ENCODE data around the gene RYR2.

Gene RYR2

GRCh38 chr1:237756304-237756967 lies 714.5 kb downstream of the RYR2 start:
- no peak for DNase-seq

- DNase-seq, result no peak
These were observed 717.4 kb downstream of the RYR2 start for GRCh38 chr1:237759377-237759776.

- no peak for DNase-seq
These were observed 719.0 kb downstream of the RYR2 start for GRCh38 chr1:237760951-237761350.

GRCh38 chr1:237763137-237763536 lies 721.2 kb downstream of the RYR2 start:
- no peak for DNase-seq

- no peak for DNase-seq
These were observed 721.8 kb downstream of the RYR2 start for GRCh38 chr1:237763751-237764150.

GRCh38 chr1:237769916-237770315 lies 727.9 kb downstream of the RYR2 start:
- no peak for DNase-seq

GRCh38 chr1:237772009-237772408 lies 730.0 kb downstream of the RYR2 start:
- DNase-seq, result no peak

- no peak for DNase-seq
These were observed 732.3 kb downstream of the RYR2 start for GRCh38 chr1:237774246-237774645.

GRCh38 chr1:237779356-237779755 lies 737.4 kb downstream of the RYR2 start:
- DNase-seq, result no peak

- no peak for DNase-seq
These were observed 744.2 kb downstream of the RYR2 start for GRCh38 chr1:237786066-237786719.

GRCh38 chr1:237788069-237788468 lies 746.1 kb downstream of the RYR2 start:
- no peak for DNase-seq

- DNase-seq, result no peak
These were observed 747.6 kb downstream of the RYR2 start for GRCh38 chr1:237789619-237790018.

- DNase-seq, result no peak
These were observed 749.6 kb downstream of the RYR2 start for GRCh38 chr1:237791592-237791991.

- no peak for DNase-seq
These were observed 750.2 kb downstream of the RYR2 start for GRCh38 chr1:237792149-237792548.

- no peak for DNase-seq
These were observed 750.7 kb downstream of the RYR2 start for GRCh38 chr1:237792726-237793125.

GRCh38 chr1:237794071-237794470 lies 752.1 kb downstream of the RYR2 start:
- no peak for DNase-seq

GRCh38 chr1:237795558-237795957 lies 753.6 kb downstream of the RYR2 start:
- DNase-seq, result no peak

- DNase-seq, result peak; percentile 12
These were observed 757.9 kb downstream of the RYR2 start for GRCh38 chr1:237799762-237800474.

- DNase-seq, result no peak
These were observed 762.5 kb downstream of the RYR2 start for GRCh38 chr1:237804516-237804915.

GRCh38 chr1:237809099-237809498 lies 767.1 kb downstream of the RYR2 start:
- no peak for DNase-seq

GRCh38 chr1:237811633-237812032 lies 769.6 kb downstream of the RYR2 start:
- DNase-seq, result no peak

GRCh38 chr1:237812061-237812460 lies 770.1 kb downstream of the RYR2 start:
- no peak for DNase-seq

- DNase-seq, result no peak
These were observed 772.4 kb downstream of the RYR2 start for GRCh38 chr1:237814319-237814924.

GRCh38 chr1:237817277-237817676 lies 775.3 kb downstream of the RYR2 start:
- no peak for DNase-seq

Measured in stimulated activated CD4-positive, alpha-beta T cell treated with anti-CD3 and anti-CD28 coated beads, Interleukin-12 subunit alpha, Interleukin-12 subunit beta, amount 100 ng/mL, for 4 hours (primary cell).